Pancreas (tissue), 10 donors: ENCODE results near the gene HCST. TPM values are rescaled to one million over a fixed set of nuclear protein-coding genes. Genes with fewer than 3 reads are reported as not detected.

Experiments
- ATAC-seq, 4 donors: fragments of 200-7000 bp; cut with Tn5 transposase; one replicate each; pipeline versions ENCODE4 v1.8.0 to v1.9.1; 2020; ENCODE audit warnings: mild to moderate bottlenecking in 4 of 4, moderate library complexity in 4 of 4
- DNase-seq, 6 donors: peaks; one replicate each; pipeline ENCODE4 v3.0.0-alpha.2; 2020
- FAIRE-seq: peaks from 2 replicates; lab custom pipeline; 2012; peaks lifted over from hg19 to GRCh38; lab: Jason Lieb, UNC
- H3K27ac ChIP-seq, 4 donors: fragments of 200-600 bp; sonication (generic); 1 replicate in 3 of 4; 2 replicates in 1 of 4; pipeline versions ENCODE4 v1.5.0 to v1.8.0; 2020
- H3K27me3 ChIP-seq, 4 donors: fragments of 200-600 bp; one replicate each; pipeline ENCODE4 v1.8.0; 2021
- H3K36me3 ChIP-seq, 3 donors: fragments of 200-600 bp; sonication (generic) in 1 of 3; one replicate each; pipeline versions ENCODE4 v1.5.0 to v1.8.0; 2020 to 2021
- H3K4me1 ChIP-seq, 3 donors: fragments of 200-600 bp; one replicate each; pipeline ENCODE4 v1.8.0; 2021
- H3K4me3 ChIP-seq, 4 donors: fragments of 200-600 bp; sonication (generic) in 2 of 4; one replicate each; pipeline versions ENCODE4 v1.5.0 to v1.8.0; 2020 to 2021
- H3K9me3 ChIP-seq, 4 donors: fragments of 200-600 bp; one replicate each; pipeline ENCODE4 v1.8.0; 2021
- CTCF ChIP-seq, 4 donors: fragments of 200-600 bp; sonication (generic) in 3 of 4; IDR thresholded peaks; one replicate each; pipeline versions ENCODE4 v1.5.0 to v1.8.0; 2021; ENCODE audit warnings: antibody characterized with exemption in 4 of 4
- whole genome bisulfite sequencing, 2 donors: extraction: QIAGEN DNeasy Blood & Tissue Kit; methylation state at CpG; one replicate each; pipeline ENCODE4 v1.1.7; 2013; 5-methylcytosine and 5-hydroxymethylcytosine counted together
- intact Hi-C, 3 donors: fragments of 100-400 bp; cut with DNase I; formaldehyde crosslinking; loops; one replicate each; pipeline versions ENCODE4 v1.11.1 to v1.14.2; 2022
- polyA plus RNA-seq, 2 donors: library from polyadenylated mRNA; stranded (reverse); fragments of 200-250 nt; gene quantifications; one replicate each; pipeline ENCODE4 v1.2.3, GENCODE V29; 2013
- total RNA-seq, 6 donors: library from RNA; stranded (reverse); fragmentation: NEBNext Ultra II Directional in 4 of 6; extraction: Animal tissue kit (Norgen Biotek cat#: 25700) in 4 of 6; gene quantifications; one replicate each; pipeline versions ENCODE4 v1.2.1 to v1.2.4, GENCODE V29; 2021 to 2023
- donor health status: healthy with polysubstance abuse.
- donor health status: DM: no; HTN: no; CAD: no; lungs with moderate emphysema.
- donor health status: DM: no; HTN: no; CAD: no.
- donor health status: control.
- donor health status: control.
- donor health status: Bipolar disorder and iron deficiency.
- donor health status: DM: yes; HTN: yes; CAD: no.
- donor health status: DM: no; HTN: no; CAD: no.
- donor health status: DM: no; HTN: no; CAD: no.
- donor health status: DM: yes; HTN: yes; CAD: no.

HCST gene
- total and polyA plus RNA-seq, 8 donors = 0.46 to 10.2 (median 2.2) TPM

- TF ChIP-seq CTCF (IDR thresholded peaks at IDR 0.05) = no peak
- DNase-seq = no peak
- no peaks in the 10 kb centered on the region for H3K9me3 ChIP-seq
- no peaks in the 10 kb centered on the region for H3K36me3 ChIP-seq
- intact Hi-C loops = loop anchor here in 2 of 3 donors (5.0 to 10.0 kb wide), 3 partner anchors 45 to 235 kb away; no protein-coding TSS in a partner anchor
- H3K4me3 ChIP-seq = no peak overlapping the region
- FAIRE-seq = no peak
- no peak for ATAC-seq
- 70 to 84% methylated on average over 2 of the region's 2 CpGs for WGBS, 2 donors
- H3K27ac ChIP-seq = no peak overlapping the region
- H3K27me3 ChIP-seq = no peaks in the 10 kb centered on the region
- peaks cover 0 to 3% (median 0%) of the 10 kb centered on the region in 3 donors for H3K4me1 ChIP-seq
Measured at GRCh38 chr19:35929876-35930275, 27.5 kb downstream of the HCST start.

GRCh38 chr19:35931161-35931873, 29.0 kb downstream of the HCST start:
- Histone ChIP-seq H3K4me3 (peak overlapping the region in 1 of 4 donors; percentile 19), H3K36me3 (no peaks in the 10 kb centered on the region)

GRCh38 chr19:35931874-35932202, 29.5 kb downstream of the HCST start:
- Histone ChIP-seq H3K9me3 (no peaks in the 10 kb centered on the region), H3K27ac (no peak overlapping the region), H3K36me3 (no peaks in the 10 kb centered on the region), H3K4me1 (peaks cover 0 to 10% (median 6%) of the 10 kb centered on the region in 3 donors), H3K4me3 (no peak overlapping the region), H3K27me3 (no peaks in the 10 kb centered on the region)
- intact Hi-C loops = loop anchor here in 2 of 3 donors (5.0 to 10.0 kb wide), 3 partner anchors 47 to 237 kb away; no protein-coding TSS in a partner anchor
- WGBS, 2 donors = 7 to 8% methylated on average over 9 of the region's 9 CpGs
- no peak for ATAC-seq
- peak in 1 of 4 donors; percentile 12 for TF ChIP-seq CTCF (IDR thresholded peaks at IDR 0.05)
- no peak for DNase-seq
- FAIRE-seq = no peak

More at GRCh38 chr19:35931161-35931873, 29.0 kb downstream of the HCST start:
- no peaks in the 10 kb centered on the region for H3K27me3 ChIP-seq
- ATAC-seq = peak; percentile 96 to 99 (median 98)
- FAIRE-seq = peak; percentile 64
- TF ChIP-seq CTCF (IDR thresholded peaks at IDR 0.05) = peak; percentile 42 to 80 (median 73)
- peak overlapping the region in 2 of 4 donors; percentile 43 to 66 for H3K27ac ChIP-seq
- H3K9me3 ChIP-seq = no peaks in the 10 kb centered on the region
- intact Hi-C loops = loop anchor here in 2 of 3 donors (5.0 to 10.0 kb wide), 3 partner anchors 47 to 237 kb away; no protein-coding TSS in a partner anchor
- peak; percentile 97 to 100 (median 100) for DNase-seq
- H3K4me1 ChIP-seq = peaks cover 0 to 10% (median 6%) of the 10 kb centered on the region in 3 donors
- WGBS, 2 donors = 1% methylated on average over 46 to 47 of the region's 47 CpGs

GRCh38 chr19:35932291-35932936, 30.1 kb downstream of the HCST start:
- WGBS, 2 donors = 41% methylated on average over 7 of the region's 7 CpGs
- H3K4me3 ChIP-seq = no peak overlapping the region
- no peak for ATAC-seq
- DNase-seq = no peak
- H3K4me1 ChIP-seq = peaks cover 0 to 10% (median 6%) of the 10 kb centered on the region in 3 donors
- FAIRE-seq = no peak
- no peak overlapping the region for H3K27ac ChIP-seq
- no peak for TF ChIP-seq CTCF (IDR thresholded peaks at IDR 0.05)
- no peaks in the 10 kb centered on the region for H3K9me3 ChIP-seq
- intact Hi-C loops = loop anchor here in 2 of 3 donors (5.0 to 10.0 kb wide), 3 partner anchors 48 to 238 kb away; no protein-coding TSS in a partner anchor
- no peaks in the 10 kb centered on the region for H3K36me3 ChIP-seq
- H3K27me3 ChIP-seq = no peaks in the 10 kb centered on the region
